ENCODE data around the gene NSFL1C.
"Not testable (repeated sequence)": the region's sequence is repeated elsewhere in the genome, so short reads cannot be mapped to it uniquely, and the experiment has no call there.

NSFL1C gene

DNA sequence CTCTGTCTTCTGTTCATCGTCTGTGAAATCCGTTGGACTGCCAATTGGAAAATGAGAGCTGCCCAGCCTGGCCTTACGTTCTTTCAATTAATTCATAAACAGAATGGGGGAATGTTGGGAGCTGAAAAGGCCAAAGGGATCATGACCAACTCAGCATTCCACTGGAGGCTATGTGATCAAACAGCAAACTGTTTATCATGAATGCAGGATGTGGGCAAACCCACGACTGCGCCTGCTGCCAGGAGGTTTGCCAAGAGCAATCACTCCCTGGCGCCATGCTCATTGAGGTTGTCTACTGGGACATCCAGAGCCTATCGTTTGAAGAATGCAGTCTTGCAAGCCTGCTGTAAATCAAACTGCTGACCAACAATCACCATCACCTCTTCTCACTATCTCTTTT lies 64.5 kb downstream of the NSFL1C start:
- no peaks in the 10 kb centered on the region for H3K36me3 Mint-ChIP-seq
- ATAC-seq, result no peak
- H3K4me3 Mint-ChIP-seq, result no peak overlapping the region
- peaks cover 4% of the 10 kb centered on the region for H3K9me3 Mint-ChIP-seq
- no peak overlapping the region for H3K27ac Mint-ChIP-seq
- no peak for DNase-seq (ENCODE audit: low spot score in 2 of 2)
- peaks cover 9% of the 10 kb centered on the region for H3K4me1 Mint-ChIP-seq

DNA sequence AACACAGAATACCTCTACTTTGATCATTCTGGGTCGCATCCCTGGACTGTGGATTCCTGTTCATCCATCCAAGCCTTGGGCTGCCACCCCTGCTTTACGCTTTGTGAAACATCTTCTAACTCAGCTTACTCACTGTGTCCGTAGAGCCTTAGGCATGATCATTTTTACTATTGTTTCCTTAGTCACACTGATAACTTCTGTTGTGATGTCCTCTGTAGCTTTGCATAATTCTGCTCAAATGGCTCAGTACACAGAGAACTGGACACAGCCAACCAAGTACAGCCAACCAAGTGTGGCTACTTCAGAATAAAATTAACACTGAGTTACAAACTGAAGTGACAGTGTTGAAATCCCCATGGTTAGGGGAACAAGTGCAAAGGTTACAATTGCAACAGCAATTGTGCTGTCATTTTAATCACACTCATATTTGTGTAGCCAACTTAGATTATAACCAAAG lies 65.2 kb downstream of the NSFL1C start:
- ATAC-seq, result no peak
- H3K27ac Mint-ChIP-seq, result no peak overlapping the region

DNA sequence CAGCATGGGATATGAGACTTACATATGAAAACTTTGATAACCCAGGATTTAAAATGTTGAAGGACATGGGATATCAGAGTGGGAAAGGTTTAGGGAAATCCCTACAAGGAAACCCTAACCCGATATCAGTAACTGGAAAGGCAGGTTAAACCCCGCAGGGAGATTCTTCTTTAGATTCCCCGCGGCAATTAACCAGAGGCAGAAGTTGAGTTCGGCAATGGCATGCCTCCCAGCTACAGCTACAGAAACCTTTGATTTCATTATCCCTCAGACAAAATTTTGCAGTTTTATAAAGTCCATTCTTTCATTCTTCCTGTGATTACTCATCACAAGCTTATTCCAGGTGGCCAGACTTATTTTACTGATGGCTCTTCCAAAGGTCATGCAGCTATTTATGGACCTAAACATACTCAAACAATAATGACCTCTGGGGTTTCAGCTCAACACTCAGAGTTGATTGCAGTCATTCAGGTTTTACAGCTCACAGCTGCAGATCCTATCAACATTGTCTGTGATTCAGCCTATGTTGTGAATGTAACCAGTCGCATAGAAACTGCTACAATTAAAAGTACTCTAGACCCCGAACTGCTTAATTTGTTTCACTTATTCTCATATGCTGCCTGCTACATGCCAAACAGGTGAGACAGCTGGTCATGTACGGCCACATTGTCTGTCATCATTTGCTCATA lies 66.8 kb downstream of the NSFL1C start:
- not testable (repeated sequence) for H3K9me3 Mint-ChIP-seq; H3K4me1 Mint-ChIP-seq; ATAC-seq; H3K36me3 Mint-ChIP-seq; H3K4me3 Mint-ChIP-seq; H3K27ac Mint-ChIP-seq; DNase-seq (ENCODE audit: low spot score in 2 of 2)

More for the DNA sequence above, 65.2 kb downstream of the NSFL1C start:
- no peaks in the 10 kb centered on the region for H3K36me3 Mint-ChIP-seq
- no peak for DNase-seq (ENCODE audit: low spot score in 2 of 2)
- H3K4me3 Mint-ChIP-seq, result no peak overlapping the region
- H3K9me3 Mint-ChIP-seq, result peaks cover 4% of the 10 kb centered on the region
- peaks cover 9% of the 10 kb centered on the region for H3K4me1 Mint-ChIP-seq

DNA sequence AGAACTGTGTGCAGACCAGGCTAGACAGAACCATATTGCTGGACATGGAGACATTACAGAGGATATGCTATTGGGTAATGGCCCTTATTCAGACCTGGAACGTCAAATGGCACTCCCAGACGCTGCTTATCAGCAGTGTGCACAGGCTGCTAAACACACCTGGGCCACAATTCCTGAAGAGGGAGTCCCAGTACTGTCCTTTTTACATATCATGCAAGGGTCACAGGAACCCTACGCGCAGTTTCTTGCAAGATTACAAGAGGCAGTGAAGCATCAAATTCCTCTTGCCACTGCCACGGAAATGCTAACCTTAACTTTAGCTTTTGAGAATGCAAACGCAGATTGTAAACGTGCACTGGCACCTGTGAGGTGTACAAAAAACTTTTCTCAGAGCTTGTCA lies 68.5 kb downstream of the NSFL1C start:
- not testable (repeated sequence) for H3K36me3 Mint-ChIP-seq; H3K4me3 Mint-ChIP-seq; DNase-seq (ENCODE audit: low spot score in 2 of 2); ATAC-seq; H3K27ac Mint-ChIP-seq; H3K9me3 Mint-ChIP-seq
- peaks cover 18% of the 10 kb centered on the region for H3K4me1 Mint-ChIP-seq

DNA sequence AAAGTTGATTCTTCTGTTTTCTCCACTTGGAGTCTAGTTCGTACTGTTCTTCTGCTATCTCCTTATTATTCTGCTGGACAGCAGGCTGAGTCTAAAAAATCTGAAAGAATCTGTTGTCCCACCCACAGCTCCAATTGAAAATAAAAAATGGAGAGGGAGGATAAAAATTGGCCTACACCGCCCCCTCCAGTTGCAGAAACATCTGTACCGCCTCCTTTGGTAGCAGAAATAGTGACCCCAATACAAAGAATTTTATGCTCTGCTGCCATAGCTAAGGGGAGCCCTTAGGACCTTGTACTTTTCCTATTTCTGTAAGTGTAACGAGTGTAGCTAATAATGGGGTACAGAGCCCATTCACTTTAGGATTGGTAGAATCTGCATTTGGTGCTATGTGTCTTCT lies 68.9 kb downstream of the NSFL1C start:
- ATAC-seq, result no peak
- peaks cover 19% of the 10 kb centered on the region for H3K4me1 Mint-ChIP-seq

DNA sequence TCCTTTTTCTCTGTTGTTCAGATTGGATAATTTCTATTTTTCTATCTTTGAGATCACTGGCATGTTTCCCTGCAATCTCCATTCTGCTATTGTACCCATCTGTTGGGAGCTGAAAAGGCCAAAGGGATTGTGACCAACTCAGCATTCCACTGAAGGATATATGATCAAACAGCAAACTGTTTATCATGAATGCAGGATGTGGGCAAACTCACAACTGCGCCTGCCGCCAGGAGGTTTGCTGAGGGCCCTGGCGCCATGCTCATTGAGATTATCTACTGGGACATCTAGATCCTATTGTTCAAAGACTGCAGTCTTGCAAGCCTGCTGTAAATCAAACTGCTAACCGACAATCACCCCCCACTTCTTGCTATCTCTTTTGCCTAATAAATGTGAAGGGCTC lies 69.9 kb downstream of the NSFL1C start:
- no peak overlapping the region for H3K4me3 Mint-ChIP-seq
- H3K27ac Mint-ChIP-seq, result no peak overlapping the region
- DNase-seq (ENCODE audit: low spot score in 2 of 2) (no peak), ATAC-seq (no peak)
- H3K4me1 Mint-ChIP-seq, result peaks cover 15% of the 10 kb centered on the region
- no peaks in the 10 kb centered on the region for H3K9me3 Mint-ChIP-seq
- H3K36me3 Mint-ChIP-seq, result peaks cover 6% of the 10 kb centered on the region

More for the DNA sequence above, 68.9 kb downstream of the NSFL1C start:
- Mint-ChIP-seq H3K4me3 (no peak overlapping the region), H3K36me3 (no peaks in the 10 kb centered on the region), H3K9me3 (peaks cover 4% of the 10 kb centered on the region), H3K27ac (no peak overlapping the region)
- DNase-seq (ENCODE audit: low spot score in 2 of 2), result no peak

DNA sequence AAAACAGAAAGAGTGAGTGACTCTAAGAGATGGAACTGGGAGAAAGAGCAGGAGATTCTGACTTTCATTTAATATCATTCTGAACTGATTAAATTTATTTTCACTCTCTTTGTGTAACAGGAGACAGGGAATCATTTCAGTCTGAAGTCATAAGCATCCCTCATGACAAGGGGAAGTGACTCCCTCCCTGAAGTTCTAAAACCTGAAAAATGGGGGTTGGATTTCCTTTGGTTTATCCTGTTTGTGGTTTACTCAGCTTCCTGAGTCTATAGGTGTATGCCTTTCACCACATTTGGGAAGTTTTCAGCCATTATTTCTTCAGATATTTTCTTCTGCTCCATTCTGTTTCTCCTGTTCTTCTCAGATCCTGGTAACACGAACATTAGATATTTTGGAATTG lies 70.4 kb downstream of the NSFL1C start:
- no peak for ATAC-seq
- H3K4me1 Mint-ChIP-seq, result peaks cover 19% of the 10 kb centered on the region
- no peak overlapping the region for H3K27ac Mint-ChIP-seq
- no peak overlapping the region for H3K4me3 Mint-ChIP-seq
- DNase-seq (ENCODE audit: low spot score in 2 of 2), result no peak
- peaks cover 6% of the 10 kb centered on the region for H3K36me3 Mint-ChIP-seq
- no peaks in the 10 kb centered on the region for H3K9me3 Mint-ChIP-seq

DNA sequence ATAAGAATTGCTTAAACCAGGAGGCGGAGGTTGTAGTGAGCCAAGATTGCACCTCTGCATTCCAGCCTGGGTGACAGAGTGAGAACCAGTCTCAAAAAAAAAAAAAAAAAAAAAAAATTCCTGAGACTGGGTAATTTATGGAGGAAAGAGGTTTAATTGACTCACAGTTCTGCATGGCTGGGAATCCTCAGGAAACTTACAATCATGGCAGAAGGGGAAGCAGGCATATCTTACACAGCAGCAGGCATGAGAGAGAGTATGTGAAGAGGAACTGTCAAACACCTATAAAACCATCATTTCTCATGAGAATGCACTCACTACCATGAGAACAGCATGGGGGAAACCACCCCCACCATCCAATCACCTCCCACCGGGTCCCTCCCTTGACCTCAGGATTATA lies 72.0 kb downstream of the NSFL1C start:
- ATAC-seq, result no peak
- Mint-ChIP-seq H3K4me3 (no peak overlapping the region), H3K27ac (no peak overlapping the region), H3K4me1 (peaks cover 35% of the 10 kb centered on the region), H3K9me3 (no peaks in the 10 kb centered on the region), H3K36me3 (peaks cover 6% of the 10 kb centered on the region)
- DNase-seq (ENCODE audit: low spot score in 2 of 2), result no peak

DNA sequence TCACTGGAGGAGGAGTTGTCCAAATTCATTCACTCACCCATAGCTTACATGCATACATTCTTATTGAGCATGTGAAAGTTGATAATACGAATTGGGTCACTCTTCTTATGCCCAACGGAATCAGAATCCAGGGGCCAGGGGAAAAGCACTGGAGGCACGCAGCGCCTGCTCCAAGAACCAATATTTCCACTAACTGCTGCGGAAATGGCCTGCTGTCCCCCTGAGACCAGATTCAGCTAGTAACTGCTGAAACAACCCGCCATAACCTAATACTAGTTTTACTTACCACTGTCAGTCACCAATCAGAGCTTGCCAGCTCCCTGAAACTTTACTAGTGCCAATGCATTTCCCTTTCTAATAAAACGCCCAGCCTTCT lies 73.2 kb downstream of the NSFL1C start:
- peaks cover 47% of the 10 kb centered on the region for H3K4me1 Mint-ChIP-seq
- peak overlapping the region; percentile 85 for H3K4me3 Mint-ChIP-seq
- H3K27ac Mint-ChIP-seq, result peak overlapping the region; percentile 67

DNA sequence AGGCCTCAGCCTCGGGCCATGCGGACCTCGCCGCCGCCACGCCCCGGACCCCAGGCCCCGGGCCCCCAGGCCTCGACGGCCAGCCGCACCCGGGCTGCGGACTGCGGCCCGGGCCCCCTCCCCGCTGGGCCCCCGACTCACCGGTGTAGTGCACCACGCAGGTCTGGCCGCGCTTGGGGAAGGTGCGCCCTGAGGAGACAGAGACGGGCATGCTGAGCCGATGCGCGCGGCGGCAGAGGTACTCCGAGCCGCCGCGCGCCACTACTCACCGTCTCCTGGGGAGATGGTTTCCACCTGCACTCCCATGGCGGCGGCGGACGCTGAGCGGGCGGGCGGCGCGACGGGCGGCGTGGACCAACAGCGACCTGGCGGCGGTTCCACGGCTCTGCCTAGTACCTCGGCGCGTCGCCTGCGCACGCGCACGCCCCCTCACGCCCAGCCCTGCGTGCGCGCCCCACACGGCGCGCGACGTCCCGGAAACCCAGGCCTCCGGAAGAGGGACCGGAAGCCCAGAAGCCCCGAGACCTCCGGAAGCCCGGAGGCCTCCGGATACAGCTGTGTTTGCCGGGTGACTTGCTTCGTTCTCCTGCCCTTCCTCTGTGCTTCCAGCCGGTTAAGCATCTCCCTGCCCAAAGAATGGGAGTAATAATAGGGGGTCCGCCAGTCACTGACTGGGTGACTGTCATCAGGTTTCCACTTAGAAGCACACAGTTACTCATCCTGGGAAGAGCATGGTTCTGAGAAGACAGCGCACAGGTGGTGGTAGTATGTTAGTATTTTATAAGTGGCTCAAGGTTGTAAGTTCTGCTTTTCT lies 73.7 kb downstream of the NSFL1C start, which contains the start of gene FKBP1A:
Gene FKBP1A (minus strand): TSS at position 362 of the 814 bp plus-strand sequence. CDS start 56 bp downstream, at position 306.
- H3K4me1 Mint-ChIP-seq, result peaks cover 53% of the 10 kb centered on the region
- peak within 1 kb of the TSS; percentile 71 for H3K27ac Mint-ChIP-seq
- no peaks in the 10 kb centered on the region for H3K9me3 Mint-ChIP-seq
- ATAC-seq (peak; percentile 96), DNase-seq (ENCODE audit: low spot score in 2 of 2) (peak; percentile 78 to 90)
- peaks cover 9% of the 10 kb centered on the region for H3K36me3 Mint-ChIP-seq
- H3K4me3 Mint-ChIP-seq, result peak within 1 kb of the TSS; percentile 85

More for the DNA sequence above, 73.2 kb downstream of the NSFL1C start:
- ATAC-seq (no peak), DNase-seq (ENCODE audit: low spot score in 2 of 2) (no peak)
- Mint-ChIP-seq H3K36me3 (peaks cover 6% of the 10 kb centered on the region), H3K9me3 (no peaks in the 10 kb centered on the region)

DNA sequence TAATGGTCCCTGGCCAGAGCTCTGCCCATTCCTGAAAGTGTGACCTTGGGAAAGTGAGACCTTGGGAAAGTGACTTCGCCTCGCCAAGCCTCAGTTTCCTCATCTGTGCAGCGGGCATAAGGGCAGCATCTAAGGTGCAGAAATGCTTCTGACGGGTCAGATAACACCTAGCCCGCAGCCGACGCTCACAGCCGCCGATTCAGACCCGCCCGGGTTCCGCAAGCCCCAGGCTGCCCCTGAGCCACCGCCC lies 74.3 kb downstream of the NSFL1C start:
- Mint-ChIP-seq H3K4me1 (peaks cover 58% of the 10 kb centered on the region), H3K36me3 (peaks cover 12% of the 10 kb centered on the region), H3K9me3 (no peaks in the 10 kb centered on the region), H3K27ac (peak overlapping the region; percentile 71), H3K4me3 (peak overlapping the region; percentile 85)
- DNase-seq (ENCODE audit: low spot score in 2 of 2), result no peak
- ATAC-seq, result peak; percentile 45
